GM19099 (cell line): ENCODE data around the gene CPA1.

Source experiments
- POLR2A ChIP-seq: IDR thresholded peaks from 3 replicates; pipeline ENCODE4 v1.6.1; 2011; ENCODE audit warnings: low read depth; ENCODE audit not compliant: insufficient read length; ENCODE audit errors: extremely low read depth

The CPA1 gene

GRCh38 chr7:130365088-130365487, 15.2 kb upstream of the CPA1 start:
- no peak for TF ChIP-seq POLR2A

- TF ChIP-seq POLR2A: no peak
These were observed 14.5 kb upstream of the CPA1 start for GRCh38 chr7:130365511-130366441.

DNA sequence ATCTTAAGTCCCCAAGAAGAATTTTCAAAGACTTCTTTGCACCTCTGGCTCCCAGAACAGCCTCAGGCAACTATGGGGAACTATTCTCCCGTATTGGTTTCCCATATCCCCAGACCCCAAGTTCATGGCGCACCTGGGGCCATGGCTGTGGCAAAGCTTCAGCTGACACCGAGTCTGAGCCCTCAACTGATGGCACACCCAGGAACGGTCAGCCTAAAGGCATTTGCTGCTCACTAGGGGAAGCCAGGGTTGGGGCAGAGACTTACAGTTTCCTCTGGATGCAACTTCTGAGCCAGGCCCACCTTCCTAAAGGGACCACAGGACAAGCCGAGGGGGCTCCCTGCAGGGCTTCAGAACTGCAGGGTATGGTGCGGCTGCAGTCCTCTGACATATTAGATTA, 13.7 kb upstream of the CPA1 start:
- no peak for TF ChIP-seq POLR2A

- TF ChIP-seq POLR2A: no peak
These were observed 13.1 kb upstream of the CPA1 start for GRCh38 chr7:130367088-130367755.

DNA sequence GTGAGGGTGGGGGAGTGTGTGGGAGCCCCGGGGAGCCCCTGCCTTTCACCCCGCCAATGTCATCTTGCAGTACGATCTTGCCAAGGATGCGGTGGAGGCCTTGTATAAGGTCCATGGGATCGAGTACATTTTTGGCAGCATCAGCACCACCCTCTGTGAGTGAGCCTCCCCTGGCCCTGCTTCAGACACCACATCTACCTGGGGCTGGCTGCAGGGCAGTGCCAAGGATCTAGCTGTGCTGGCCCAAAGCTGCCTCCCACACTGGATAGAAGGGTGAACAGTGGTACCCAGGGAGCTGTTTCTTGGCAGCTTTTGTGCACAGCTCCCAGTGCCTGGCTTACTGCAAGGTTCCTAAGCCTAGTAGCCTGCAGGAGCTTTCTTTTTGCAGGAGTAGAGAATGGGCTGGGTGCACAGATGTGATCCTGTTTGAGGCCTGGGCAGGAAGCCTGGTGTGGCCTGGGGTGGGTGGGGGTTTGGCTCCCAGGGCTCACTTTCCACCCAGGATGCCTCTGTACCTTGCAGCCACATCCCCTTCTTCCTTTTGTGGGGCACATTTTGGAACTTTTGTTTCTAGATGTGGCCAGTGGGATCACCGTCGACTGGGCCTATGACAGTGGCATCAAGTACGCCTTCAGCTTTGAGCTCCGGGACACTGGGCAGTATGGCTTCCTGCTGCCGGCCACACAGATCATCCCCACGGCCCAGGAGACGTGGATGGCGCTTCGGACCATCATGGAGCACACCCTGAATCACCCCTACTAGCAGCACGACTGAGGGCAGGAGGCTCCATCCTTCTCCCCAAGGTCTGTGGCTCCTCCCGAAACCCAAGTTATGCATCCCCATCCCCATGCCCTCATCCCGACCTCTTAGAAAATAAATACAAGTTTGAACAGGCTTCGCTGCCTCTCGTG, 12.2 kb upstream of the CPA1 start:
- no peak for TF ChIP-seq POLR2A

DNA sequence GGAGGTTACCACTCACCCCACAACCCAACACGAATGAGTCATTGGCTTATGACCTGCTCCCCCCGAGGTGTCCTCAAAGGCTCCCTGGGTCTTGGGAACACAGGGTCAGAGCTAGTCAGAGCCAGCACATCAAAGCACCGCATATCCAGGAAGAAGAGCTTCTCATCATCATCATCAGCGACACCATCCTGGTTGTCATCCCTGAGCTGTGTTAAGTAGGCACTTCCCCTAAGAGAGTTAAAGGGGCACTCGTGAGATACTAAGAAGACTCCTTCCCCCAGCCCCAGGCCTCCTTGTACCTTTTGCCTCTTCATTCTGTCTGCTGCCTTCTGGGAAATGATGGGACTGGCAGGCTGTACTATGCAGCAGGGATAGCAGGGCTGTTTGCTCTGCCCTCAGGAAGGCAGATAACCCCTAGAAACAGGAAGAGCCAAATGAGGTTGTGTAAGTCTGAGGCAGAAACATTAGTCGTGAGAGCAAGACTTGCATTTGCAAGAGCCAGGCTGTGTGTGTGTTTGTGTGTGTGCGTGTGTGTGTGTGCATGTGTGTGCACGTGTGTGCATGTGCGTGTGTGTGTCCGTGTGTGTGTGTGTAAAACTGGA, 11.1 kb upstream of the CPA1 start:
- no peak for TF ChIP-seq POLR2A

DNA sequence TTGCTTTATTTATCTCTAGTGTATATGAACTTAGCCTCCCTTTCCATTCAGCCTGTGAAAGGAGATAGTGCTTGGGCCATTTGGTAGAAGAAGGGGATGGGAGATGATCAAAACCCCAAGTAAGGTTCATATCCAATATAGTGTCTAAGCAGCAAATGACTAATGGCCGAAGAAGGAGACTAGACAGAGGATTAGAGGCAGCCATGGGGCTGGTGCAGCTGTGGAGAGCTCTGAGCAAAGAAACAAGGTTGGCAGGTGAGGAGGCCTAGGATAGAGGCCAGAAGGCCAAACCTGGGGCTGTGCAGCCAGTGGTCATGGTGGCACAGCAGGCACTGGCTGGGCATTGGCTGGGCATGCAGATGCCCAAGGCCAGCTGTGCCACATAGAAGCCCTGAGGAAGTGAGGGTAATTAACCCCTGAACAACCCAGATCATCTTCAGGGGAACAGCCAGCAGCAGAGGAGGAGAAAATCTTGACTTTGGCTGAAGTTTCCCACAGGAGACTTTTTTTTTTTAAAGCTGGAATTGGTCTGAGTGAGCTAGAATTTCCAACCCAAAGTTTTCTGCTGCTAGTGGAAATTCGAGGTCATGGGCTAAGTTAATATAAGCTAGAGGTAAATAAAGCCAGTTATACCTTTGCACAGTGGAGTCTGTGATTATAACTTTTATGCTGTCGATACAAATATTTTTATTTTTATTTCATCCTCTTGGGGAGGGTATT, 10.3 kb upstream of the CPA1 start:
- TF ChIP-seq POLR2A: no peak

- no peak for TF ChIP-seq POLR2A
These were observed 9.2 kb upstream of the CPA1 start for GRCh38 chr7:130371046-130371445.

DNA sequence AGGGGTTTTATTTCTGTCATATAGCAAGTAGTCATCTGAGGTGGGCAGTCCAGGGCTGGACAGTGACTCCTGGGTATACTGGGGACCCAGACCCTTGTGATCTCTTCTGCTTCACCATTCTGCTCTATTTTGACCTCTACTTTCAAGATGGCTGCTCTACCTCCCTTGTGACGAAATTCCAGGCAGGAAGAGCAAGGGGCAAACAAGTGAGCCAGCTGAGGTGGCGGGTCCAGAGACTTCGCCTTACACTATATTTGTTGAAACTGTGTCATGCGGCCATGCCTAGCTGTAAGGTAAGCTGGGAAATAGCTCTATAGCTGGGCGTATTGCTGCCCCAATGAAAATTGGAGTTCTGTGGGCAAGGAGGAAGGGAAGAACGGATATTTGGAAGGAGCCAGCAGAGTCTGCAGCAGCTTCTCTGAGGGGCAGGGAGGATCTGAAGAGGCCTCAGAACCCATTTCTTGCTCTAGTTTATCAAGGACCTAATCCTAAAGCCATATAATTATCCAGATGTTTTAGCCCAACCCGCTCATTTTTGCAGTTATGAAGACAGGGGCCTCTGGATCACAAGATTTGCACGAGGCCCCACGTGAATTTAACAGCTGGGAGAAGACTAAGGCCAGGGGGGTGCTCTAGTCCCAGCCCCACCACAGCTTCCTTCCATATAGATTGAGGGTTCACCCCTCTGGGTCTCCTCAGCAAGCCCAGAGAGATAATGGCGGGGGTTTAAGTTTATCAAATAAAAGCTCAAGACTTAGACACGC, 7.7 kb upstream of the CPA1 start:
- TF ChIP-seq POLR2A: no peak

DNA sequence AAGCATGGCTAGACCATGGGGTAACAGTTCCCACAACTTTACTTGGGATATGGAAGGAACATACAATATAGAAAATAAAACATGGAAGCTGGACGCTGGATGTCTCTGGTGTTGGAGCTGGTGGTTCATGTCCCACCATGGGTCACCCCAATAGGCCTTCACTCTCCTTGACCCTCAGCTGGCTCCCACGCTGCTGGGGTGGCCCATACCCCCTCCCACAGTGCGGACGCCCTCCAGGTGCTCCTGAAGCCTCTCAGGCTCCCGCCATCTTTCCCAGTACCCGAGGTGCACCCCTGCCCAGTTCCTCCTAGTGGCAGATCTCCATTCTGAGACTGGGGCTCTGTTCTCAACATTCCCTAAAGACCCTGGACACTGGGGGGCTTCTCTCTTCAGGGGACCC, 5.8 kb upstream of the CPA1 start:
- no peak for TF ChIP-seq POLR2A

DNA sequence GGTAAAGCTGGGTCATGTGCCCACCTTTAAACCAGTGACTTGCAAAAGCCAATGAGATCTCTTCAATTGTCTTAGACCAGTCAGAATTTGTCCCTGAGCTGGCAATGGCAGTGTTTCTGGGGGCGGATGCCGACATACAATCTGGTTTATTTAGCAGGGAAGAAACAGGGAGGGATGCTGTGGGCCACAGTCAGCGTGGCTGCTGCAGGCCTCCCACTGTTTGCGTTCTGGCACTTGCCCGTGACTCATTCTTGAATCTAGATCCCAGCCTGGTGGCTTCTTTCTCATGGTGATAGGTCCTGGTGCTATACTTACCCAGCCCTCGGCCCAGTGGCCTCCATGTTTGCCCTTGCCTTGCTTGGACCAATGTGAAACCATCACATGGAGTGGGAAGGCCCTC, 3.1 kb upstream of the CPA1 start:
- no peak for TF ChIP-seq POLR2A

GRCh38 chr7:130379019-130379418, 1.3 kb upstream of the CPA1 start:
- no peak for TF ChIP-seq POLR2A

DNA sequence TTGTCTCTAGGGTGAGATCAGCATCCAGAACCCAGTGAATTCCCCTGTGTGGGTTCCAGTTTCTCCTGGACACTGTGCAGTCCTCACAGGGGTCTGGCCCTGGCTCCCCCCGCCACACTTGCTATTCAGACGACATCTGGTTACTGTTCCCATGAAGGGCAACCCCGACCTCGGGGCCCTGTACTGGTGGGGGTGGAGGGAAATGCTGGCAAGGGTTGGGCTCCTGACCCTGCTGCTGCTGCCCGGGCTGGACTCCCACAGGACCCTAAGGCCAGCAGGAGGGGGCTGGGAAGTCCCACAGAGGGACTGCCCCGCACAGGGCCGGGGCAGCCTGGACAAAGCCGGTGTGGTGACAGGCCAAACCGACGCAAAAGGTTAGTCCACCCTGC, 768 bp upstream of the CPA1 start:
- TF ChIP-seq POLR2A: no peak
